Neural progenitor cell (in vitro differentiated cells): Measurements from ENCODE around the gene CELSR3. TPM values are rescaled to one million over a fixed set of nuclear protein-coding genes. Genes with fewer than 3 reads are reported as not detected.

Experiments
- DNase-seq: peaks from one replicate; pipeline ENCODE4 v3.0.0-alpha.2; 2016; ENCODE audit warnings: low spot score
- H2AFZ ChIP-seq: fragments of 200-600 bp; sonication (generic); replicated peaks from 2 replicates; pipeline ENCODE4 v1.6.1; 2016; ENCODE audit warnings: antibody characterized with exemption
- H3F3A ChIP-seq: fragments of 200-600 bp; sonication (generic); 2 replicates; pipeline ENCODE4 v1.6.1; 2016; ENCODE audit warnings: antibody characterized with exemption, low read depth
- H3K27ac ChIP-seq: fragments of 200-600 bp; sonication (generic); 2 replicates; pipeline ENCODE4 v1.5.1; 2016; ENCODE audit warnings: mild to moderate bottlenecking
- H3K27me3 ChIP-seq: fragments of 200-600 bp; sonication (generic); 2 replicates; pipeline ENCODE4 v1.6.1; 2016; ENCODE audit warnings: mild to moderate bottlenecking, moderate library complexity
- H3K36me3 ChIP-seq: fragments of 200-600 bp; sonication (generic); 2 replicates; pipeline ENCODE4 v1.5.1; 2016
- H3K4me1 ChIP-seq: fragments of 200-600 bp; sonication (generic); 2 replicates; pipeline ENCODE4 v1.6.1; 2016; ENCODE audit warnings: mixed run types
- H3K4me2 ChIP-seq: fragments of 200-600 bp; sonication (generic); 2 replicates; pipeline ENCODE4 v1.6.1; 2016
- H3K4me3 ChIP-seq: fragments of 200-600 bp; sonication (generic); 2 replicates; pipeline ENCODE4 v1.5.1; 2016
- H3K79me2 ChIP-seq: fragments of 200-600 bp; sonication (generic); 2 replicates; pipeline ENCODE4 v1.6.1; 2016; ENCODE audit warnings: low read depth
- H3K9ac ChIP-seq: fragments of 200-600 bp; sonication (generic); 2 replicates; pipeline ENCODE4 v1.6.1; 2016
- H3K9me3 ChIP-seq: fragments of 200-600 bp; sonication (generic); 2 replicates; pipeline ENCODE4 v1.5.1; 2016; ENCODE audit warnings: low read depth
- H4K20me1 ChIP-seq: fragments of 200-600 bp; sonication (generic); 2 replicates; pipeline ENCODE4 v1.6.1; 2016; ENCODE audit warnings: low read depth
- H3K27ac Mint-ChIP-seq: 3 replicates; pipeline ENCODE4 v1.8.0; 2021; ENCODE audit warnings: mixed read lengths
- H3K27me3 Mint-ChIP-seq: 2 replicates; pipeline ENCODE4 v1.8.0; 2022; ENCODE audit warnings: low read depth, mild to moderate bottlenecking, inconsistent platforms, moderate library complexity, mixed read lengths; ENCODE audit not compliant: insufficient read depth
- H3K36me3 Mint-ChIP-seq: 3 replicates; pipeline ENCODE4 v1.8.0; 2021; ENCODE audit warnings: mixed read lengths
- H3K4me1 Mint-ChIP-seq: 3 replicates; pipeline ENCODE4 v1.8.0; 2021; ENCODE audit warnings: mixed read lengths
- H3K4me3 Mint-ChIP-seq: 3 replicates; pipeline ENCODE4 v1.8.0; 2021; ENCODE audit warnings: mild to moderate bottlenecking, moderate library complexity, mixed read lengths
- H3K9me3 Mint-ChIP-seq: 3 replicates; pipeline ENCODE4 v1.8.0; 2020; ENCODE audit warnings: mixed read lengths
- CTCF ChIP-seq: fragments of 200-600 bp; sonication (generic); IDR thresholded peaks from 2 replicates; pipeline ENCODE4 v1.5.1; 2017; ENCODE audit warnings: antibody characterized with exemption, mild to moderate bottlenecking
- EZH2 ChIP-seq: fragments of 200-600 bp; sonication (generic); IDR thresholded peaks from 2 replicates; pipeline ENCODE4 v1.6.1; 2017; ENCODE audit warnings: antibody characterized with exemption, mild to moderate bottlenecking, moderate library complexity
- EZH2phosphoT487 ChIP-seq: fragments of 200-600 bp; sonication (generic); IDR thresholded peaks from 2 replicates; pipeline ENCODE4 v1.6.1; 2017; ENCODE audit warnings: antibody characterized with exemption
- total RNA-seq: library from RNA; depleted of rRNA; stranded (reverse); fragments of >200 nt; gene quantifications from 2 replicates; pipeline ENCODE4 v1.2.3, GENCODE V29; 2015; ENCODE audit warnings: low replicate concordance

Gene CELSR3
- total RNA-seq, 1 donor from 2014 or later = 9.9 TPM

- no peaks in the 10 kb centered on the region for H3K9me3 ChIP-seq
- peaks cover 30% of the 10 kb centered on the region for H3F3A ChIP-seq
- peaks cover 17% of the 10 kb centered on the region for H3K36me3 Mint-ChIP-seq
- peaks cover 20% of the 10 kb centered on the region for H3K4me1 Mint-ChIP-seq
- no peak overlapping the region for H3K9ac ChIP-seq
- peak overlapping the region; percentile 53 for H3K4me2 ChIP-seq
- peak overlapping the region; percentile 99 for H3K27ac Mint-ChIP-seq
- peaks cover 4% of the 10 kb centered on the region for H3K4me1 ChIP-seq
- peak overlapping the region; percentile 97 for H3K4me3 Mint-ChIP-seq
- peak overlapping the region; percentile 54 for H3K4me3 ChIP-seq
- H3K27ac ChIP-seq = peak overlapping the region; percentile 99
- peaks cover 7% of the 10 kb centered on the region for H3K27me3 Mint-ChIP-seq
- H3K9me3 Mint-ChIP-seq = peaks cover 3% of the 10 kb centered on the region
- TF ChIP-seq CTCF = no peak
- TF ChIP-seq EZH2phosphoT487 = no peak
- no peak for TF ChIP-seq EZH2
- H3K27me3 ChIP-seq = no peaks in the 10 kb centered on the region
- H4K20me1 ChIP-seq = peaks cover 29% of the 10 kb centered on the region
- peaks cover 11% of the 10 kb centered on the region for H3K79me2 ChIP-seq
- no peak for DNase-seq
- peaks cover 6% of the 10 kb centered on the region for H3K36me3 ChIP-seq
- no peak overlapping the region for H2AFZ ChIP-seq
These were observed 1.6 kb upstream of the CELSR3 start for GRCh38 chr3:48664313-48664644.

DNA sequence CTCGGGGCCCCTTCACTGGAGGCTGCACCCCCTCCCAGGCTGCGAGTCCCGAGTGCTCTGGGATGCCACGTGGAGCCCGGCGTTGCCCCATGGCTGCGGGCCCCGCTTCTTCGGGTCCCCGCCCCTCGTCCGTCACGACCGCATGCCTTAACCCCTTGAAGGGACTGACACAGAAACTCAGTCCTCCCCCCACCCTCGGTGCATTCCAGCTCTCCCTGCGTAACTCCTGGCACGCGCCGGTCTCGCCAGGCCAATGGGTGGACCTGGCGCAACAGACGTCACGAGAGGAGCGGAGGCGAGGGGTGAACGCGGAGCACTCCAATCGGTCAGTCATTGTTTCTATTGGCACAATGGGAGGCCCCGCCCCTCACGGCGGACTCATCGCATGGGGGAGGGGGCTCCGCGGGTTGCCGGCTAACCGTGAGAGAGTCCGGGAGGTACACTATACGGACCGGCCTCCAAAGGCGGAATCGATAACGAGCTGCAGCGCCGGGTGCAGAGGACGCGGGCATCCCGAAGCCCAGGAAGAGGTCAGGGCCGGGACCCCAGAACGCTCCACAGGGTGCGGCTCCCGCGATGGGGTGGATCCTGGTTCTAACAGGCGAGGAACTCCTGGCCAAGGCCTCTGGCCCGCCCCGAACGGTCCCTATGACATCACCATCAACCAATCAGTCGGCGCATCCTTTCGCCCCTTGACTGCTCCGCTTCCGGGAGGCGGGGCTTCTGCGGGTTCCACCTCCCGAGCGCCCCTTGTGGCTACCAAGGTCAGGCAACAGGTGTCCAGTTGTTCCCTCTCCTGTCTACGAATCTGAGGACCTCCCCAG, 1.0 kb upstream of the CELSR3 start:
- H3K4me1 Mint-ChIP-seq = peaks cover 20% of the 10 kb centered on the region
- H3K4me3 Mint-ChIP-seq = peak overlapping the region; percentile 97
- Histone ChIP-seq H3K79me2 (peaks cover 13% of the 10 kb centered on the region), H2AFZ (peak overlapping the region; percentile 64), H3K4me3 (peak overlapping the region; percentile 54), H3K9ac (peak overlapping the region; percentile 69), H3K4me1 (peaks cover 4% of the 10 kb centered on the region), H3K27ac (peak overlapping the region; percentile 99), H3K36me3 (peaks cover 6% of the 10 kb centered on the region), H4K20me1 (peaks cover 35% of the 10 kb centered on the region), H3K9me3 (no peaks in the 10 kb centered on the region), H3K4me2 (peak overlapping the region; percentile 95), H3F3A (peaks cover 30% of the 10 kb centered on the region), H3K27me3 (no peaks in the 10 kb centered on the region)
- H3K27me3 Mint-ChIP-seq = peaks cover 7% of the 10 kb centered on the region
- H3K27ac Mint-ChIP-seq = peak overlapping the region; percentile 99
- H3K36me3 Mint-ChIP-seq = peaks cover 22% of the 10 kb centered on the region
- H3K9me3 Mint-ChIP-seq = peaks cover 3% of the 10 kb centered on the region
- peak; percentile 99 for DNase-seq
- no peak for TF ChIP-seq EZH2
- no peak for TF ChIP-seq EZH2phosphoT487
- TF ChIP-seq CTCF = peak; percentile 89

GRCh38 chr3:48662145-48662752, 437 bp downstream of the CELSR3 start:
- Histone ChIP-seq H3K4me3 (peak overlapping the region; percentile 54), H3K4me2 (peak overlapping the region; percentile 95), H3K4me1 (peaks cover 4% of the 10 kb centered on the region), H3K9me3 (no peaks in the 10 kb centered on the region), H4K20me1 (peaks cover 48% of the 10 kb centered on the region), H3K36me3 (no peaks in the 10 kb centered on the region), H2AFZ (no peak overlapping the region), H3F3A (peaks cover 32% of the 10 kb centered on the region), H3K27me3 (no peaks in the 10 kb centered on the region), H3K79me2 (peaks cover 13% of the 10 kb centered on the region), H3K27ac (no peak overlapping the region), H3K9ac (no peak overlapping the region)
- Mint-ChIP-seq H3K9me3 (peaks cover 3% of the 10 kb centered on the region), H3K36me3 (peaks cover 26% of the 10 kb centered on the region), H3K27ac (no peak overlapping the region), H3K4me3 (peak overlapping the region; percentile 85), H3K27me3 (peaks cover 12% of the 10 kb centered on the region), H3K4me1 (peaks cover 20% of the 10 kb centered on the region)
- DNase-seq = peak; percentile 59
- TF ChIP-seq EZH2 = no peak
- TF ChIP-seq CTCF = no peak
- no peak for TF ChIP-seq EZH2phosphoT487
